ENCODE data around the gene CDX1.
A peak's percentile ranks its signal among the peaks of the same experiment; 100 is the strongest.

Gene CDX1

DNA sequence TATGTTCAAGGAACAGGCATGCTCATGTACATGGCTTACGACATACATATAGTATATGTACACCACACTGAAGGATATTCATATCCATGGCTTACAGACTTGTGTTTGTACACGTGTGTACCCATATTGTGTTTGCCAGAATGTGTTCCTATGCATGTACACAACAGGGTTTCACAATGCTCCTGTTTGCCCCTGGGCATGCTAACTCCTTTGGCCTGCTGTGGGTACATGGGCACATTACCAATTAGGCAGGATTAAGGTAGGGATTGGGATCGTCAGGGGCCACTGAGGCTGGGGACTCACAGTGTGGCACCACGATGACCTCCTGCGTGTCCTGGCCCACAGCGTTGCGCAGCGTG, 37.1 kb upstream of the CDX1 start:
- peaks cover 36% of the 10 kb centered on the region for H3K79me1 ChIP-seq (replicated peaks; ENCODE audit: low read length, poor library complexity, severe bottlenecking)

DNA sequence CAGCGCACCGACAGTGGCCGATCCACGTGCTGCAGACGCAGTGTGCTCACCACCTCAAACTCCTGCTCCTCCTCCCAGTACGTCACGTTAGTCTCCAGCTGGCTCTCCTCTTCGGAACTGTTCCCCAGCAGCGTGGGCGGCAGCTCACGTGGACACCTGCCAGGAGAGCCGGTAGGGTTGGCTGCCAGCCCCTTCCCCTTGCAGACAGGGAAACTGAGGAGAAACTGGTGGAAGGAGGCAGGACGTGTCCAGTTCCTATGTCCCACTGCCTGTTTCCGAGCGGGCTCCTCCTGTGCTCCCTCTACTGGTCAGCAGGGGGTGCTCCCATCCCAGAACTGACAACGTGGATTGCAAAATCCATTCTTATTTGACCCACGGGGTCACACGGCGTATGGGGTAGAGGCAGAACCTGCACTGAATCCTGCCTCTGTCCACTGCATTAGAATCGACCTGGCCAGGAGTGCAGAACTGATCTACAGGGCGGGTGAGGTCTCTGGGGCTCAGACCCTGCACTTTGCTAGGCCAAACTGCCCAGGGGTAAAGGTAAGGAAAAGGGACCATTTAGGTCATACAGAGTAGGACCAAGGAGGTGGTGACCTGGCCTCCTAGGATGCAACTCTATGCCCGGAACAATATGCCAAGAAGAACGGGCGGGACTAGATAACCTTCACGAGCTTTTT, 36.6 kb upstream of the CDX1 start:
- Histone ChIP-seq H3K4me1 (ENCODE audit: control insufficient read depth, insufficient read depth, low read depth, low read length) (peaks cover 23% of the 10 kb centered on the region), H3K14ac (ENCODE audit: low read length in 2 of 2) (no peak overlapping the region), H3K27me3 (ENCODE audit: control insufficient read depth in 1 of 2, insufficient read depth in 1 of 2, low read length in 2 of 2) (no peaks in the 10 kb centered on the region), H4K8ac (ENCODE audit: low read length) (peak overlapping the region; percentile 57), H3K79me1 (replicated peaks; ENCODE audit: low read length, poor library complexity, severe bottlenecking) (peaks cover 36% of the 10 kb centered on the region), H2BK15ac (ENCODE audit: low read depth, poor library complexity, severe bottlenecking) (peak overlapping the region; percentile 64), H3K18ac (ENCODE audit: low read depth in 1 of 2, low read length in 2 of 2) (peak overlapping the region in 1 of 2 experiments; percentile 89), H3K36me3 (ENCODE audit: control insufficient read depth in 1 of 2, insufficient read depth in 2 of 2, low read depth in 1 of 2, low read length in 2 of 2) (peaks cover 87 to 97% of the 10 kb centered on the region in 2 experiments), H2BK12ac (ENCODE audit: low read length in 2 of 2) (peak overlapping the region in 1 of 2 experiments; percentile 23), H3K9ac (ENCODE audit: low read length) (peak overlapping the region; percentile 60), H3K4me2 (ENCODE audit: low read length, poor library complexity, severe bottlenecking) (no peak overlapping the region), H3K27ac (ENCODE audit: low read length, poor library complexity, severe bottlenecking) (no peak overlapping the region), H2BK5ac (ENCODE audit: low read depth, low read length, poor library complexity, severe bottlenecking) (no peak overlapping the region), H3K4ac (ENCODE audit: low read depth in 1 of 2, low read length in 2 of 2) (peak overlapping the region in 1 of 2 experiments; percentile 61), H2AFZ (ENCODE audit: low read depth, low read length) (no peak overlapping the region), H3K4me3 (ENCODE audit: insufficient read depth in 1 of 2, low read depth in 1 of 2, low read length in 2 of 2) (no peak overlapping the region), H3K23ac (ENCODE audit: low read length in 2 of 2) (no peak overlapping the region), H2BK120ac (ENCODE audit: low read depth, low read length) (no peak overlapping the region), H4K91ac (ENCODE audit: low read length) (peak overlapping the region; percentile 73), H2AK5ac (ENCODE audit: low read length, severe bottlenecking) (peak overlapping the region; percentile 2), H3K9me3 (ENCODE audit: control insufficient read depth, low read length) (no peaks in the 10 kb centered on the region)
- DNase-seq: peak; percentile 77
- 54% methylated on average over 25 of the region's 25 CpGs for WGBS

More for the DNA sequence above, 37.1 kb upstream of the CDX1 start:
- H2BK5ac ChIP-seq (ENCODE audit: low read depth, low read length, poor library complexity, severe bottlenecking): no peak overlapping the region
- H3K9me3 ChIP-seq (ENCODE audit: control insufficient read depth, low read length): no peaks in the 10 kb centered on the region
- no peak overlapping the region for H3K23ac ChIP-seq (ENCODE audit: low read length in 2 of 2)
- H3K14ac ChIP-seq (ENCODE audit: low read length in 2 of 2): no peak overlapping the region
- peaks cover 87 to 96% of the 10 kb centered on the region in 2 experiments for H3K36me3 ChIP-seq (ENCODE audit: control insufficient read depth in 1 of 2, insufficient read depth in 2 of 2, low read depth in 1 of 2, low read length in 2 of 2)
- H2AK5ac ChIP-seq (ENCODE audit: low read length, severe bottlenecking): no peak overlapping the region
- no peak overlapping the region for H3K27ac ChIP-seq (ENCODE audit: low read length, poor library complexity, severe bottlenecking)
- peaks cover 20% of the 10 kb centered on the region for H3K4me1 ChIP-seq (ENCODE audit: control insufficient read depth, insufficient read depth, low read depth, low read length)
- no peak overlapping the region for H3K4ac ChIP-seq (ENCODE audit: low read depth in 1 of 2, low read length in 2 of 2)
- DNase-seq: no peak
- no peak overlapping the region for H2BK15ac ChIP-seq (ENCODE audit: low read depth, poor library complexity, severe bottlenecking)
- H3K4me3 ChIP-seq (ENCODE audit: insufficient read depth in 1 of 2, low read depth in 1 of 2, low read length in 2 of 2): no peak overlapping the region
- H4K91ac ChIP-seq (ENCODE audit: low read length): peak overlapping the region; percentile 73
- no peak overlapping the region for H2BK120ac ChIP-seq (ENCODE audit: low read depth, low read length)
- H2BK12ac ChIP-seq (ENCODE audit: low read length in 2 of 2): peak overlapping the region in 1 of 2 experiments; percentile 23
- WGBS: 93% methylated on average over 8 of the region's 8 CpGs
- H3K27me3 ChIP-seq (ENCODE audit: control insufficient read depth in 1 of 2, insufficient read depth in 1 of 2, low read length in 2 of 2): no peaks in the 10 kb centered on the region
- H4K8ac ChIP-seq (ENCODE audit: low read length): peak overlapping the region; percentile 55
- H2AFZ ChIP-seq (ENCODE audit: low read depth, low read length): no peak overlapping the region
- H3K18ac ChIP-seq (ENCODE audit: low read depth in 1 of 2, low read length in 2 of 2): peak overlapping the region in 1 of 2 experiments; percentile 89
- H3K9ac ChIP-seq (ENCODE audit: low read length): peak overlapping the region; percentile 26
- H3K4me2 ChIP-seq (ENCODE audit: low read length, poor library complexity, severe bottlenecking): no peak overlapping the region

DNA sequence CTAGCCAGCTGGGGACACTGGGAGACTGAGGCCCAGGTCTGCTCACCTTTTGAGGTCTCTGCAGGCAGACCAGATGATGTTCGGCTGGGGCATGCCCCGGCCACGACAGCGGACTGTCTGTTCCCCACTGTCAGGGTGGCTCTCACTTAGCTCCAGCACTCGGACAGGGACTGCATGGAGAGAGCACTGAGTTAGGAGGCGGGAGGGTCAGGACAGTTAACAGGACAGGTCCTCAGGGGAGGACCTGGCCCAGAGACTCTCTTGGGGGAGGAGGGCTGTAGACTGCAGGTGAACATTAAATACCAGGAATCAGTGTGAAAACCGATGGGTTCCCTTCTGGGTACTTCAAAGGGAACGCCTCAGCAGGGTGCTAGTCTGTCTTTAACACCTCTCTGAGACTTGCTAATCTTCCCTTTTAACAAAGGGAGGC, 36.1 kb upstream of the CDX1 start:
- H3K4me2 ChIP-seq (ENCODE audit: low read length, poor library complexity, severe bottlenecking): no peak overlapping the region
- H3K27ac ChIP-seq (ENCODE audit: low read length, poor library complexity, severe bottlenecking): no peak overlapping the region
- no peak overlapping the region for H2BK12ac ChIP-seq (ENCODE audit: low read length in 2 of 2)
- peak overlapping the region; percentile 2 for H2AK5ac ChIP-seq (ENCODE audit: low read length, severe bottlenecking)
- no peaks in the 10 kb centered on the region for H3K9me3 ChIP-seq (ENCODE audit: control insufficient read depth, low read length)
- H2BK5ac ChIP-seq (ENCODE audit: low read depth, low read length, poor library complexity, severe bottlenecking): no peak overlapping the region
- H3K4me3 ChIP-seq (ENCODE audit: insufficient read depth in 1 of 2, low read depth in 1 of 2, low read length in 2 of 2): no peak overlapping the region
- no peak overlapping the region for H3K4ac ChIP-seq (ENCODE audit: low read depth in 1 of 2, low read length in 2 of 2)
- peaks cover 87 to 97% of the 10 kb centered on the region in 2 experiments for H3K36me3 ChIP-seq (ENCODE audit: control insufficient read depth in 1 of 2, insufficient read depth in 2 of 2, low read depth in 1 of 2, low read length in 2 of 2)
- H3K4me1 ChIP-seq (ENCODE audit: control insufficient read depth, insufficient read depth, low read depth, low read length): peaks cover 27% of the 10 kb centered on the region
- peak overlapping the region; percentile 60 for H3K9ac ChIP-seq (ENCODE audit: low read length)
- 72% methylated on average over 8 of the region's 8 CpGs for WGBS
- peak overlapping the region in 1 of 2 experiments; percentile 77 for H3K18ac ChIP-seq (ENCODE audit: low read depth in 1 of 2, low read length in 2 of 2)
- H2BK15ac ChIP-seq (ENCODE audit: low read depth, poor library complexity, severe bottlenecking): peak overlapping the region; percentile 64
- peaks cover 36% of the 10 kb centered on the region for H3K79me1 ChIP-seq (replicated peaks; ENCODE audit: low read length, poor library complexity, severe bottlenecking)
- H2AFZ ChIP-seq (ENCODE audit: low read depth, low read length): no peak overlapping the region
- no peak overlapping the region for H3K14ac ChIP-seq (ENCODE audit: low read length in 2 of 2)
- no peaks in the 10 kb centered on the region for H3K27me3 ChIP-seq (ENCODE audit: control insufficient read depth in 1 of 2, insufficient read depth in 1 of 2, low read length in 2 of 2)
- H4K8ac ChIP-seq (ENCODE audit: low read length): no peak overlapping the region
- DNase-seq: no peak
- no peak overlapping the region for H3K23ac ChIP-seq (ENCODE audit: low read length in 2 of 2)
- peak overlapping the region; percentile 36 for H4K91ac ChIP-seq (ENCODE audit: low read length)
- H2BK120ac ChIP-seq (ENCODE audit: low read depth, low read length): no peak overlapping the region

DNA sequence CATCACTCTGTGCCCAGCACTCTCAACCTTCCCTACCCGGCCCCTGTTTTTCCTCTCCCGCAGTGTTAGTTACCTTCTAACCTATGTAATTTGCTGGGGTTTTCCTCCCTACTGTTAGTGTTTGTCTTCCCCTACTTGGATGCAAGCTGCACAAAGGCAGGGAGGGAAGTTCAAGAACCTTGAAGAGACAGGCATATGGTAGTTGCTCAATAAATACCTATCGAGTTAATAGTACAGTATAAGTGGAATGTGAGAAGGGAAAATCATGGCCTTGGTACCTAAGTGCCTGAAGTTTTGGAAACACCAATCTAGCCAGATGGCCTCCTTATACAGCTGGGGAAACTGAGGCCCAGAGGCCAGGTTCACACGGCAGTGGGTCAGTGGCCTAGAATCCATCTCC, 35.1 kb upstream of the CDX1 start:
- peak overlapping the region; percentile 25 for H2AK5ac ChIP-seq (ENCODE audit: low read length, severe bottlenecking)
- peak overlapping the region in 1 of 2 experiments; percentile 10 for H3K23ac ChIP-seq (ENCODE audit: low read length in 2 of 2)
- peaks cover 37% of the 10 kb centered on the region for H3K4me1 ChIP-seq (ENCODE audit: control insufficient read depth, insufficient read depth, low read depth, low read length)
- no peak for DNase-seq
- peak overlapping the region; percentile 60 for H3K9ac ChIP-seq (ENCODE audit: low read length)
- H2BK5ac ChIP-seq (ENCODE audit: low read depth, low read length, poor library complexity, severe bottlenecking): no peak overlapping the region
- no peak overlapping the region for H3K14ac ChIP-seq (ENCODE audit: low read length in 2 of 2)
- H3K79me1 ChIP-seq (replicated peaks; ENCODE audit: low read length, poor library complexity, severe bottlenecking): peaks cover 36% of the 10 kb centered on the region
- no peaks in the 10 kb centered on the region for H3K27me3 ChIP-seq (ENCODE audit: control insufficient read depth in 1 of 2, insufficient read depth in 1 of 2, low read length in 2 of 2)
- no peak overlapping the region for H2AFZ ChIP-seq (ENCODE audit: low read depth, low read length)
- H2BK120ac ChIP-seq (ENCODE audit: low read depth, low read length): no peak overlapping the region
- no peak overlapping the region for H3K4me3 ChIP-seq (ENCODE audit: insufficient read depth in 1 of 2, low read depth in 1 of 2, low read length in 2 of 2)
- H3K27ac ChIP-seq (ENCODE audit: low read length, poor library complexity, severe bottlenecking): no peak overlapping the region
- H2BK15ac ChIP-seq (ENCODE audit: low read depth, poor library complexity, severe bottlenecking): no peak overlapping the region
- H3K4ac ChIP-seq (ENCODE audit: low read depth in 1 of 2, low read length in 2 of 2): no peak overlapping the region
- peak overlapping the region; percentile 58 for H4K91ac ChIP-seq (ENCODE audit: low read length)
- H4K8ac ChIP-seq (ENCODE audit: low read length): peak overlapping the region; percentile 76
- H3K9me3 ChIP-seq (ENCODE audit: control insufficient read depth, low read length): no peaks in the 10 kb centered on the region
- H2BK12ac ChIP-seq (ENCODE audit: low read length in 2 of 2): no peak overlapping the region
- peaks cover 88 to 97% of the 10 kb centered on the region in 2 experiments for H3K36me3 ChIP-seq (ENCODE audit: control insufficient read depth in 1 of 2, insufficient read depth in 2 of 2, low read depth in 1 of 2, low read length in 2 of 2)
- peak overlapping the region; percentile 13 to 47 for H3K18ac ChIP-seq (ENCODE audit: low read depth in 1 of 2, low read length in 2 of 2)
- no peak overlapping the region for H3K4me2 ChIP-seq (ENCODE audit: low read length, poor library complexity, severe bottlenecking)
- 85% methylated on average over 2 of the region's 4 CpGs for WGBS
